K562 (cell line): ENCODE data around the gene DHRS13. TPM values are rescaled to one million over a fixed set of nuclear protein-coding genes. Genes with fewer than 3 reads are reported as not detected.
A peak's percentile ranks its signal among the peaks of the same experiment; 100 is the strongest.

Source experiments
- ARID1B ChIP-seq: fragments of 450-650 bp; IDR thresholded peaks from 2 replicates; pipeline ENCODE4 v1.6.1; 2016; ENCODE audit warnings: antibody characterized with exemption, mild to moderate bottlenecking, inconsistent platforms
- ATF2 ChIP-seq: sonication (generic); formaldehyde crosslinking; IDR thresholded peaks from 2 replicates; pipeline ENCODE4 v1.8.1; 2022; ENCODE audit warnings: missing genetic modification reagents
- CTBP1 ChIP-seq: fragments of 450-650 bp; IDR thresholded peaks from 2 replicates; pipeline ENCODE4 v1.6.1; 2016; ENCODE audit warnings: borderline replicate concordance
- CXXC5 ChIP-seq: fragments of 250-450 bp; sonication (Bioruptor Pico); IDR thresholded peaks from 2 replicates; pipeline ENCODE4 v1.8.0; 2022; ENCODE audit warnings: inconsistent platforms, mild to moderate bottlenecking, moderate library complexity
- E2F3 ChIP-seq: fragments of 250-450 bp; sonication (Bioruptor Pico); IDR thresholded peaks from 2 replicates; pipeline ENCODE4 v1.4.0; 2020; ENCODE audit warnings: mild to moderate bottlenecking
- FOXK1 ChIP-seq: sonication (generic); formaldehyde crosslinking; IDR thresholded peaks from 2 replicates; pipeline ENCODE4 v1.8.0; 2022; ENCODE audit warnings: missing genetic modification reagents, mild to moderate bottlenecking, borderline replicate concordance
- HNRNPL ChIP-seq: fragments of 200-400 bp; formaldehyde crosslinking; IDR thresholded peaks from 2 replicates; pipeline ENCODE4 v1.6.1; 2017; ENCODE audit warnings: low read depth, mild to moderate bottlenecking, low read length
- KLF1 ChIP-seq: fragments of 450-650 bp; IDR thresholded peaks from 2 replicates; pipeline ENCODE4 v1.6.1; 2016; ENCODE audit warnings: missing genetic modification characterization, missing compliant biosample characterization
- KLF16 ChIP-seq: IDR thresholded peaks from 2 replicates; pipeline ENCODE4 v1.6.1; 2016; ENCODE audit warnings: antibody characterized with exemption
- PHF21A ChIP-seq: fragments of 450-650 bp; IDR thresholded peaks from 2 replicates; pipeline ENCODE4 v1.6.1; 2017; ENCODE audit warnings: low read depth, borderline replicate concordance
- PTTG1 ChIP-seq: fragments of 450-650 bp; IDR thresholded peaks from 2 replicates; pipeline ENCODE4 v1.6.1; 2016; ENCODE audit warnings: low read depth, mild to moderate bottlenecking, missing genetic modification characterization, missing compliant biosample characterization
- RAD51 ChIP-seq: fragments of 450-650 bp; IDR thresholded peaks from 2 replicates; pipeline ENCODE4 v1.7.1; 2016; ENCODE audit warnings: low read depth, mild to moderate bottlenecking, borderline replicate concordance
- RBFOX2 ChIP-seq: fragments of 200-400 bp; formaldehyde crosslinking; IDR thresholded peaks from 2 replicates; pipeline ENCODE4 v1.6.1; 2017; ENCODE audit warnings: low read depth, mild to moderate bottlenecking, low read length, moderate library complexity
- SMAD2 ChIP-seq: fragments of 150-350 bp; IDR thresholded peaks from 2 replicates; pipeline ENCODE4 v1.6.1; 2014; ENCODE audit warnings: low read depth, mild to moderate bottlenecking, low read length
- SREBF1 ChIP-seq: fragments of 150-350 bp; IDR thresholded peaks from 2 replicates; pipeline ENCODE4 v1.6.1; 2014; ENCODE audit warnings: antibody characterized with exemption, low read depth, low read length, borderline replicate concordance
- TGIF2 ChIP-seq: sonication (generic); formaldehyde crosslinking; IDR thresholded peaks from 2 replicates; pipeline ENCODE4 v1.8.1; 2022; ENCODE audit warnings: mild to moderate bottlenecking, missing genetic modification reagents, moderate library complexity
- WHSC1 ChIP-seq: IDR thresholded peaks from one replicate; pipeline ENCODE4 v1.6.1; 2012; ENCODE audit warnings: low read length, control low read depth, inconsistent platforms
- ZNF551 ChIP-seq: fragments of 250-450 bp; sonication (Bioruptor Pico); IDR thresholded peaks from 2 replicates; pipeline ENCODE4 v1.5.0; 2021; ENCODE audit warnings: mild to moderate bottlenecking, moderate library complexity
- ZNF644 ChIP-seq: fragments of 200-800 bp; sonication (Bioruptor generic); IDR thresholded peaks from 2 replicates; pipeline ENCODE4 v1.6.1; 2016; ENCODE audit warnings: low read depth, missing genetic modification characterization, missing compliant biosample characterization
- ZNF764 ChIP-seq: fragments of 250-450 bp; sonication (Bioruptor Pico); IDR thresholded peaks from 2 replicates; pipeline ENCODE4 v1.4.0; 2020; ENCODE audit warnings: low read depth, mild to moderate bottlenecking, moderate library complexity
- polyA plus RNA-seq, 8 experiments: library from polyadenylated mRNA; depleted of rRNA in 4 of 8; stranded (reverse) in 5 of 8; unstranded in 3 of 8; fragments of >200 nt; fragmentation: Nextera tagmentation in 2 of 8; fragmentation: Illumina TruSeq in 1 of 8; extraction: Ambion mirVana in 2 of 8; extraction: Trizol in 1 of 8; gene quantifications; 2 replicates each; pipeline versions ENCODE4 v1.2.1 to v1.2.3, GENCODE V29; 2011 to 2014; ENCODE audit warnings: inconsistent platforms in 1 of 8, missing spikeins in 1 of 8
- total RNA-seq, 7 experiments: library from RNA; depleted of rRNA in 6 of 7; stranded (reverse); fragments of >200 nt in 6 of 7; fragmentation: Illumina TruSeq in 2 of 7; extraction: Trizol in 2 of 7; gene quantifications; 2 replicates each; pipeline versions ENCODE4 v1.2.1 to v1.2.3, GENCODE V29; 2011 to 2021; ENCODE audit warnings: low replicate concordance in 1 of 7
- TF ChIP-seq, protein P1 (sequence below): IDR thresholded peaks from 2 replicates; pipeline ENCODE4 v1.6.1; 2014; ENCODE audit warnings: antibody characterized with exemption
- TF ChIP-seq, protein P2 (sequence below): sonication (generic); formaldehyde crosslinking; IDR thresholded peaks from 2 replicates; pipeline ENCODE4 v1.8.0; 2022; ENCODE audit warnings: missing genetic modification reagents, mild to moderate bottlenecking, moderate library complexity, borderline replicate concordance
- TF ChIP-seq, protein P3 (sequence below): sonication (generic); formaldehyde crosslinking; IDR thresholded peaks from 2 replicates; pipeline ENCODE4 v1.8.0; 2022; ENCODE audit warnings: missing genetic modification reagents, mild to moderate bottlenecking, borderline replicate concordance
- TF ChIP-seq, protein P4 (sequence below): fragments of 200-800 bp; sonication (Bioruptor generic); IDR thresholded peaks from 2 replicates; pipeline ENCODE4 v1.6.1; 2017; ENCODE audit warnings: missing genetic modification characterization, missing compliant biosample characterization

The DHRS13 gene
- total and polyA plus RNA-seq, 9 of the 15 experiments (the other 6 are each of a cell fraction or from before 2014, with no cell fraction given), result 0.32 to 52.3 (median 34.3) TPM; not detected in 1

- TF ChIP-seq, protein P1, sequence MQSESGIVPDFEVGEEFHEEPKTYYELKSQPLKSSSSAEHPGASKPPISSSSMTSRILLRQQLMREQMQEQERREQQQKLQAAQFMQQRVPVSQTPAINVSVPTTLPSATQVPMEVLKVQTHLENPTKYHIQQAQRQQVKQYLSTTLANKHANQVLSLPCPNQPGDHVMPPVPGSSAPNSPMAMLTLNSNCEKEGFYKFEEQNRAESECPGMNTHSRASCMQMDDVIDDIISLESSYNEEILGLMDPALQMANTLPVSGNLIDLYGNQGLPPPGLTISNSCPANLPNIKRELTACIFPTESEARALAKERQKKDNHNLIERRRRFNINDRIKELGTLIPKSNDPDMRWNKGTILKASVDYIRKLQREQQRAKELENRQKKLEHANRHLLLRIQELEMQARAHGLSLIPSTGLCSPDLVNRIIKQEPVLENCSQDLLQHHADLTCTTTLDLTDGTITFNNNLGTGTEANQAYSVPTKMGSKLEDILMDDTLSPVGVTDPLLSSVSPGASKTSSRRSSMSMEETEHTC, result no peak
- TF ChIP-seq ZNF551 (CRISPR knock-in tag), result no peak
- no peak for TF ChIP-seq PHF21A
- no peak for TF ChIP-seq E2F3
- no peak for TF ChIP-seq SMAD2
- 0 out of 2 replicates have a peak, but pooled peaks have one; percentile 11 for TF ChIP-seq CXXC5
- no peak for TF ChIP-seq PTTG1 (tag)
- peak; percentile 26; the same call in 1 of the 2 replicates for TF ChIP-seq CTBP1
- TF ChIP-seq, protein P2, sequence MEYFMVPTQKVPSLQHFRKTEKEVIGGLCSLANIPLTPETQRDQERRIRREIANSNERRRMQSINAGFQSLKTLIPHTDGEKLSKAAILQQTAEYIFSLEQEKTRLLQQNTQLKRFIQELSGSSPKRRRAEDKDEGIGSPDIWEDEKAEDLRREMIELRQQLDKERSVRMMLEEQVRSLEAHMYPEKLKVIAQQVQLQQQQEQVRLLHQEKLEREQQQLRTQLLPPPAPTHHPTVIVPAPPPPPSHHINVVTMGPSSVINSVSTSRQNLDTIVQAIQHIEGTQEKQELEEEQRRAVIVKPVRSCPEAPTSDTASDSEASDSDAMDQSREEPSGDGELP, result peak; percentile 20; the same call in 1 of the 2 replicates
- TF ChIP-seq ATF2 (CRISPR knock-in tag), result no peak
- TF ChIP-seq KLF16, result no peak
- no peak for TF ChIP-seq ZNF764 (CRISPR knock-in tag)
- TF ChIP-seq RBFOX2, result no peak
- no peak for TF ChIP-seq SREBF1
- TF ChIP-seq RAD51, result no peak
- TF ChIP-seq ARID1B, result 0 out of 2 replicates have a peak, but pooled peaks have one; percentile 15
- no peak for TF ChIP-seq ZNF644 (tag)
- no peak for TF ChIP-seq WHSC1
- TF ChIP-seq, protein P3, sequence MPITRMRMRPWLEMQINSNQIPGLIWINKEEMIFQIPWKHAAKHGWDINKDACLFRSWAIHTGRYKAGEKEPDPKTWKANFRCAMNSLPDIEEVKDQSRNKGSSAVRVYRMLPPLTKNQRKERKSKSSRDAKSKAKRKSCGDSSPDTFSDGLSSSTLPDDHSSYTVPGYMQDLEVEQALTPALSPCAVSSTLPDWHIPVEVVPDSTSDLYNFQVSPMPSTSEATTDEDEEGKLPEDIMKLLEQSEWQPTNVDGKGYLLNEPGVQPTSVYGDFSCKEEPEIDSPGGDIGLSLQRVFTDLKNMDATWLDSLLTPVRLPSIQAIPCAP (CRISPR knock-in tag), result no peak
- TF ChIP-seq HNRNPL, result no peak
- no peak for TF ChIP-seq FOXK1 (CRISPR knock-in tag)
- no peak for TF ChIP-seq TGIF2
- 0 out of 2 replicates have a peak, but pooled peaks have one; percentile 52 for TF ChIP-seq KLF1 (tag)
- TF ChIP-seq, protein P4, sequence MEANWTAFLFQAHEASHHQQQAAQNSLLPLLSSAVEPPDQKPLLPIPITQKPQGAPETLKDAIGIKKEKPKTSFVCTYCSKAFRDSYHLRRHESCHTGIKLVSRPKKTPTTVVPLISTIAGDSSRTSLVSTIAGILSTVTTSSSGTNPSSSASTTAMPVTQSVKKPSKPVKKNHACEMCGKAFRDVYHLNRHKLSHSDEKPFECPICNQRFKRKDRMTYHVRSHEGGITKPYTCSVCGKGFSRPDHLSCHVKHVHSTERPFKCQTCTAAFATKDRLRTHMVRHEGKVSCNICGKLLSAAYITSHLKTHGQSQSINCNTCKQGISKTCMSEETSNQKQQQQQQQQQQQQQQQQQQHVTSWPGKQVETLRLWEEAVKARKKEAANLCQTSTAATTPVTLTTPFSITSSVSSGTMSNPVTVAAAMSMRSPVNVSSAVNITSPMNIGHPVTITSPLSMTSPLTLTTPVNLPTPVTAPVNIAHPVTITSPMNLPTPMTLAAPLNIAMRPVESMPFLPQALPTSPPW, result no peak
Observed at GRCh38 chr17:28862561-28862960, 40.3 kb downstream of the DHRS13 start (continued).
